Cerebellar cortex (tissue), 1 donor: ENCODE data around the gene CABLES1.

Experiments used
- DNase-seq: peaks from one replicate; pipeline ENCODE4 v3.0.0-alpha.2; 2015; ENCODE audit warnings: low spot score

The CABLES1 gene

GRCh38 chr18:23243816-23244215 is 108.5 kb downstream of the CABLES1 start:
- DNase-seq, result no peak

- DNase-seq, result no peak
Observed at GRCh38 chr18:23244401-23244800, 109.1 kb downstream of the CABLES1 start.

DNA sequence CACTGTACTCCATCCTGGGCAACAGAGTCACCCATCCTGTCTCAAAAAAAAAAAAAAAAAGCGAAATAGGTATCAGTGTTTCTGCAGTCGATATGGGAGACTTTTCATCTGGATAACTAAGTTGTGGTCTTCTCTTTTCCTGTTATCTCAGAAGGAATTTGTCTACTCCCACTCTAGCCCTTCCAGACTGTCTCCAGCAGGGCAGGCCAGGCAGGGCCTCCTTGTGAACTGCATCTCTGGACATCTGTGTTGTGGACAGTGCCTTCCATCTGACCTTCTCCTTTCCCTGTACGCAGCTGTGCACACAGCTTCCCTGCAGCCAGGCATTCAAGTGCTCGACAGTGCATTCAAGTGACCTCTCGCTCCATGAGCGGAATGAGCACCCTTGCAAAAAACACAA is 110.2 kb downstream of the CABLES1 start:
- DNase-seq, result no peak

GRCh38 chr18:23247331-23247730 is 112.0 kb downstream of the CABLES1 start:
- no peak for DNase-seq

GRCh38 chr18:23247896-23248295 is 112.6 kb downstream of the CABLES1 start:
- DNase-seq, result no peak

GRCh38 chr18:23248826-23249225 is 113.5 kb downstream of the CABLES1 start:
- no peak for DNase-seq

- no peak for DNase-seq
Observed at GRCh38 chr18:23249348-23249747, 114.1 kb downstream of the CABLES1 start.

GRCh38 chr18:23250893-23251656 is 115.8 kb downstream of the CABLES1 start:
- no peak for DNase-seq

DNA sequence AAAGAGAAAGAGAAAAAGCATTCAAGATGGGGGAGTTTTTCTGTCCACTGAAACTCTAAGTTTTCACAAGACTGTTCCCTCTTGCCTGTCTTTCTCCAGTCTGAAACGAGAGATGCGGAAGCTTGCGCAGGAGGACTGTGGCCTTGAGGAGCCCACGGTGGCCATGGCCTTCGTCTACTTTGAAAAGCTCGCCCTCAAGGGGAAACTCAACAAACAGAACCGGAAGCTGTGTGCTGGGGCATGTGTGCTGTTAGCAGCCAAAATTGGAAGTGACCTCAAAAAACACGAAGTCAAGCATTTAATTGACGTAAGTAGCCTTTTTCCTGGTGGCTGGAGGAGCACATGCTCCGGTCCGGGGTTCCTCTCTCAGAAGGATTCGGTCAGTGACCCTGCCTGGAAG is 118.3 kb downstream of the CABLES1 start:
- no peak for DNase-seq

- no peak for DNase-seq
Observed at GRCh38 chr18:23257137-23257536, 121.9 kb downstream of the CABLES1 start.

DNA sequence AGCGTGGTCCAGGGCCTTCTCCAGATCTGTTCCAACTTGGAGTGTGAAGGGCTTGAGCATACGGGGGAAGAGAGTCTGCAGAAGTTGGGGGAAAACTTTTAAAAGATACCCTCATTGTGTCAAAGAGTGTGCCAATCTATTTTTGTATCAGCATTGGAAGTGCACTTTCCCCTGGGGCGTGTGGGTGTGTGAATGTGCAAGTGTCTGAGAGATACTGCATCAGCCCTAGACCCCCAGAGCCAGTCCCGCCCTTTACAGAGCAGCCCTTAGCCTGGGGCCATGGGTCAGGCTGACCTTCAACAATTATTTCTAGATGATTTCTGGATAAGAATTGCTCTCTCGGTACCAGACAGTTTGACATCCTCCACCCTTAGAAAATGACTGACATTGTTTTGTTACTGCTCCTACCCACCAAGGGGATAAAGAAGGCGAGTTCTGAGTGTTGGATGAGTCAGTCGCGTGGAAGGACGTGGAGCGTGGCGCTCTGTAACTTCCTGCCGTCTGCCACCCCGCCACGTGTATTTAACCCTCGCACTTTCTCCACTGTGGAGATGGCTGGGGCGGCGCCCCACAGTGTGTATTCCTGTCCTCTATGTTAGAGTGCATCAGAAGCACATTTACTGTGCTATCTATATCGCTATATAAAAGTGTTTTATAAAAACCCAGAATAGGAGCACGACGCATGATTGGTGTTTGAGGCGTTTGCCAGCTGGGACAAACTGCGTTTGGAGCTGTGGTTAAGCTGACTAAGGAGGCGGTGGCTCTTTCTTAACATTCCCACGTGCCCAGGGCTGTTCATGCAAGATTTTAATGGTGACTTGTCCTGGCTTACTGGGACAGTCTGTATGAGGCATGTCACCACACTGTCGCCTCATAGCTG is 122.6 kb downstream of the CABLES1 start:
- no peak for DNase-seq

DNA sequence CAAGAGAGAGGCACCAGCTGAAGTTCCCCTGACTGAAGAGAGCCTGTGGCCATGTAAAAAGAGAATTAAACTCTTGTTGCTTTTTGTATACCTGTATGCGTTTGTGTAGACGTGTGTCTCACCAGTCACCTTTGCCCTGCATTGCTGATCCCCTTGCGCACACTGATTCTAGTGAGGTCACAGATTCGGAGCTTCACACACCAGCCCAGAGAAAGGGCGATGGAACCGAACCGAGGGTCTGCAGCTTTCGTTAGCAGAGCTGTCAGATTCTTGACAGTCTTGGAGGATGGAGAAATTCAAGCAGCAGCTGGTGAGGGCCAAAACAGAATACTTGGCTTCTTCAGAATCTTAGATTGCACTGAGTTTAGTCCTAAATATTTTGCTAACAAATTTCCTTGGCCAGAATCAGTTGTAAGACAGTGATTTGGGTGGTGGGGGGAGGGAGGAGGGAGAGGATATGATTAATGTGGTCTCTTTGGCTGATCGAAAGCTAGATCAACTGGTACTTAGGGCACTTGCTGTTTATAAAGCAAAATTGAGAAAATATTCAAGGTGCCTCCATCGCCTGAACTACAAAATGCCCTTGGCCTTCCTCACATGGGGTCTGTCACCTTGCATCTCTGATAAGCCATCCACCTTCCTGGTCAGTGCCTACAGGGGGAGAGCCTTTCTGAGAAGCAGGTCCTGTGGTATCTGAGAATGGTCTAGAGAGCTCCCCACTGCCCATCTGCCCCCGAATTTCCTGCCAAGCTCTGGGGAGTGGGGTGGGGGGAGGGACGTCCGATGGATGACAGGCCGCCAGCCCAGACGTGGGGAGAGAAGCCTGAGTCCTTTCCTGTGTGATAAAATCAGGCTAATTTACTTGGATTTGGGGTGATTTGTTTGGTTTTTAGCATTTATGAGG is 123.5 kb downstream of the CABLES1 start:
- peak; percentile 16 for DNase-seq

GRCh38 chr18:23259701-23260681 is 124.7 kb downstream of the CABLES1 start:
- DNase-seq, result peak; percentile 80

DNA sequence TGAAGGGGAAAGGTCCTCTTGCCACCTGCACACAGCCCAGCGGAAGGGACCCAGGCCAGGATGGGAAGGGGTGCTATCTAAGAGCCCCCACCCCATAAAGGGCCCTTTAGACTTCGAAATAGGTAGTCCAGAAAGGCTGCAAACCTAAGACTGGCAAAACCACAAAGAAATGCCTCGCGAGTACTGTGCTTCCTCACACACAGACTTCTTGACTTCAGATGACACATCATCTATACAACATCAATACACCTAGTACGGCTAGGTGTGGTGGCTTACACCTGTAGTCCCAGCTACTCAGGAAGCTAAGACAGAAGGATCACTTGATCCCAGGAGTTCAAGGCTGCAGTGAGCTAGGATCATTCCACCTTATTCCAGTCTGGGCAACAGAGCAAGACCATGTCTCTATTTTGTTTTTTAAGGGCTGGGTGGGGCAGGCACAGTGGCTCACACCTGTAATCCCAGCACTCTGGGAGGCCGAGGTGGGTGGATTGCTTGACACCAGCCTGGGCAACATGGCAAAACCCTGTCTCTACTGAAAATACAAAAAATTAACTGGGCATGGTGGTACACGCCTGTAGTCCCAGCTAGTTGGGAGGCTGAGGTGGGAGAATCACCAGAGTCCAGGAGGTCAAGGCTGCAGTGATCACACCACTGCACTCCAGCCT is 125.8 kb downstream of the CABLES1 start:
- DNase-seq, result no peak

DNA sequence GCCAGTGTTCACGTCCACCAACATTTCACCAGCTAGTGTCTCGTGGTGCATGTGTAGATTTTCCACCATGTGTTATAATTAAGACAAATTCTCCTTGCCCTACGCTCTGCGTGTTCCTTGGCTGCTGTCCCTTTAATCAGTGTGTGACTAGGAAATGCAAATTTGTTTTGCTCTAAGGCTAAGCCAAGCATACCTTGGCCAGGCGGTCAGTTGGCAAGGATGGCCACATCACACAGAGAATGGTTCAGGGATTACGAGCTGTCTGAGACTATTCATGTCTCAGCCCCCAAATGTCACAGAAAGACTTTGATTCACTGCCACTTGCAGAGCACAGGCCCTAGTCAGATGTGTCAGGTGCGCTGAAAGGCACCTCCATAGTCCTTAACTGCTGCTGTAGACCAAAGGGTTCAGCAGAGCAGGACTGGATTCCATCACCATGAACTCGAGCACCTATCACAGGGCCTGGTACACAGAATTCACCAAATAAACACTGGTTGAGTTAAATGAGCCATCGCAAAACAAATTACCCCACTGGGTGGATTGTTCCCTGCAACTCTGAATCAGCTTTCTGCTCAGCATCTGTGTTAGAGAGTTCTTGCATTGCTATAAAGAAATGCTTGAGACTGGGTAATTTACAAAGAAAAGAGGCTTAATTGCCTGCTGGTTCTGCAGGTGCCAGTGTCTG is 128.4 kb downstream of the CABLES1 start:
- peak; percentile 98 for DNase-seq

DNA sequence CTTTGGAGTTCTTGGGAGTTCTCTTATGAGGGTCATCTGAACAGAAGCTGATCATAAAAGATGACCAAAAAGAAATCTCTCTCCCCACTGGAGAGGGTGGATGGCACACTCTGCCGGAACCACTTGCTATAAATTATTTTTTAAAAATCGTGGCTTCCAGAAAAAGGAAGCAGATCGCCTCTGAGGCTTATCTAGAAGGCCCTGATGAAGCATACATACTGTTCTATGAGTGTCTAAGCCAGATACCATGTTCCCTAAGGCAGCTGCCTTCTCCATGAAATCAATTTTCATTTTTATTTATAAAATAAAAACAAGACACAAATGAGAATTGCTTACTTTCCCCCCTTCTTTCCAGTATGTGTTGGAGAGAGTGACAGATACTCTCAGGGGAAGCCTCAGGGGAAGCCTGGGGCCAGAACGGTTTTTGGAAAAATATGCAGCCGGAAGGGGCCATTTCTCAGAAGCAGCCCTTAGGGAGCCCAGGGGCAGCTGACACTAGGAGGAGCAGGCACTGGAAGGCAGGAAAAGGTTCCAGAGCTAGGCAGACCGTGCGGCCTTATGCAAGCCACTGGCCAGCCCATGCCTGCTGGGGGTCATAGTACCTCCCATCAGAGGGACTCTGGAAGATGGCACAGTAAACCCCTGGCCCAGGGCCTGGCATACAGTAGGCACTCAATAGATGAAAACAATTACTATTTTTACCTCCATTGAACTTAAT is 130.6 kb downstream of the CABLES1 start:
- no peak for DNase-seq

DNA sequence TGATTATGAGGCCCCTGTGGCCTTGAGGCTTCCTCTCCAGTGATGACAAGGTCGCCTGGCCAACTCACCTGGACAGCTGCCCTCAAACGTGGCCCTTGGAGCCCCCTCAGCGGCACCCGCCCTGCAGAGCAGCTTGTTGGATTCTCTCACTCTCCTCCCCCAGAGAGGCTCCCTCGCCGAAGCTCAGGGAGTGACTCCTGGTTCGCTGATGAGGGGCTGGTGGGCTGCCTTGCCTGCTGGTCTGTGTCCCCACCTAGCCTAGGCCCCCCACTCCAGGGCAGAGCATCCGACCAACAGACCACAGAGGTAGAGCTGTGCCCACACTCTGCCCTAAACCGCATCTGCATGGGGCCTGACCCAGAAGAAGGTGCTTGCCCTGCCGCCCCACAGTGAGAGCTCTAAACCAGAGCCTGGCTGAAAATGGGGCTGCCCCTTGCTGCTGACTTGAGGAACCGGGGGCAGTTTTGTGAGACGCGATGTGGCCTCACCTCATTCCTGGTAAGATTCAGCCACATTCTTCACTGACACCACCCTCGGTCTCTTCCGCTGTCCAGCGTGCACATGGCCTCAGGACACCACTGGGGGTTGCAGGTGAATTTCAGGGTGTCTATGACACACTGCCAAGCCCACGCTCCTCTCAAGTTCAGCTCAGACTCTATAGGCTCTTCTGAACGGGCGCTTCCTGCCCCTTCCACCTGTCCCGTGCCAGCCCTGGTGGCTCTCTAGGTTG is 131.6 kb downstream of the CABLES1 start:
- no peak for DNase-seq

- no peak for DNase-seq
Observed at GRCh38 chr18:23267447-23267776, 132.1 kb downstream of the CABLES1 start.

- no peak for DNase-seq
Observed at GRCh38 chr18:23268641-23269040, 133.4 kb downstream of the CABLES1 start.
